Endothelial cell of umbilical vein (primary cell): ENCODE measurements around the gene QSER1. TPM values are rescaled to one million over a fixed set of nuclear protein-coding genes. Genes with fewer than 3 reads are reported as not detected.

Source experiments
- Bru-seq: library from RNA; stranded (reverse); fragments of 400-500 nt; gene quantifications from one replicate; lab custom pipeline; 2021; lab: Mats Ljungman, UMichigan
- BruChase-seq, 2 experiments: library from RNA; stranded (reverse); fragments of 400-500 nt; gene quantifications; one replicate each; lab custom pipeline; 2021; lab: Mats Ljungman, UMichigan
- BruUV-seq: library from RNA; stranded (reverse); fragments of 400-500 nt; replicated peaks from 2 replicates; lab custom pipeline; 2021; lab: Mats Ljungman, UMichigan
- CTCF ChIA-PET: fragments of 300-600, 350-600 bp; sonication (Branson Sonifier 250); formaldehyde crosslinking; loops from one replicate; lab custom pipeline; 2021; ENCODE audit warnings: antibody characterized with exemption, inconsistent platforms; lab: Charles Lee
- POLR2A ChIA-PET: fragments of 300-600, 350-600 bp; sonication (Branson Sonifier 250); formaldehyde crosslinking; loops from one replicate; lab custom pipeline; 2021; ENCODE audit warnings: antibody characterized with exemption, inconsistent platforms; lab: Charles Lee
- DNase-seq: peaks from one replicate; pipeline ENCODE4 v3.0.0-alpha.2; 2011; ENCODE audit warnings: low read depth, low spot score
- FAIRE-seq: peaks from 2 replicates; lab custom pipeline; 2011; peaks lifted over from hg19 to GRCh38; lab: Jason Lieb, UNC
- H2AFZ ChIP-seq: 2 replicates; pipeline ENCODE4 v1.6.0; 2012; ENCODE audit warnings: low read depth, low read length, control low read depth, inconsistent platforms
- H3K27ac ChIP-seq: 2 replicates; pipeline ENCODE4 v1.5.1; 2011; ENCODE audit warnings: low read depth, mild to moderate bottlenecking, control low read depth, low read length, moderate library complexity; ENCODE audit not compliant: insufficient read depth
- H3K27me3 ChIP-seq, 2 experiments: 2 replicates each; pipeline versions ENCODE4 v1.6.0 to v1.6.1; 2011; ENCODE audit warnings: low read length in 2 of 2, mixed read lengths in 1 of 2; ENCODE audit not compliant: control insufficient read depth in 2 of 2, insufficient read depth in 2 of 2
- H3K36me3 ChIP-seq, 2 experiments: 2 replicates in 1 of 2; 3 replicates in 1 of 2; pipeline ENCODE4 v1.5.1; 2011; ENCODE audit warnings: low read length in 2 of 2, mild to moderate bottlenecking in 1 of 2, moderate library complexity in 1 of 2; ENCODE audit not compliant: control insufficient read depth in 2 of 2, insufficient read depth in 2 of 2; ENCODE audit errors: extremely low read depth in 1 of 2
- H3K4me1 ChIP-seq: 3 replicates; pipeline ENCODE4 v1.5.1; 2011; ENCODE audit warnings: mild to moderate bottlenecking, low read length; ENCODE audit not compliant: control insufficient read depth, insufficient read depth; ENCODE audit errors: extremely low read depth
- H3K4me2 ChIP-seq: 2 replicates; pipeline ENCODE4 v1.6.1; 2011; ENCODE audit warnings: low read length, control low read depth, mixed read lengths; ENCODE audit not compliant: insufficient read depth
- H3K4me3 ChIP-seq, 3 experiments: fragments of 200-600 bp in 1 of 3; sonication (generic), shearing (Covaris generic) in 1 of 3; replicated peaks in 1 of 3; 2 replicates each; pipeline ENCODE4 v1.5.1; 2011 to 2016; ENCODE audit warnings: control low read depth in 3 of 3, low read length in 3 of 3, mild to moderate bottlenecking in 2 of 3, inconsistent platforms in 1 of 3, low read depth in 1 of 3, moderate library complexity in 1 of 3; ENCODE audit not compliant: insufficient read depth in 1 of 3
- H3K79me2 ChIP-seq: 2 replicates; pipeline ENCODE4 v1.6.0; 2012; ENCODE audit warnings: low read length, inconsistent platforms; ENCODE audit not compliant: control insufficient read depth, insufficient read depth
- H3K9ac ChIP-seq: replicated peaks from 2 replicates; pipeline ENCODE3; 2011; ENCODE audit warnings: low read length, control low read depth; ENCODE audit not compliant: insufficient read depth; ENCODE audit errors: extremely low read depth
- H3K9me1 ChIP-seq: replicated peaks from 3 replicates; pipeline ENCODE4 v1.6.0; 2011; ENCODE audit warnings: mild to moderate bottlenecking, low read length; ENCODE audit not compliant: control insufficient read depth, insufficient read depth; ENCODE audit errors: extremely low read depth
- H3K9me3 ChIP-seq: replicated peaks from 2 replicates; pipeline ENCODE4 v1.5.1; 2012; ENCODE audit warnings: low read length, inconsistent platforms; ENCODE audit not compliant: control insufficient read depth, insufficient read depth
- H4K20me1 ChIP-seq: replicated peaks from 2 replicates; pipeline ENCODE3; 2011; ENCODE audit warnings: mild to moderate bottlenecking, low read length; ENCODE audit not compliant: control insufficient read depth, insufficient read depth; ENCODE audit errors: extremely low read depth
- CTCF ChIP-seq, 2 donors: IDR thresholded peaks; 1 replicate in 1 of 2; 2 replicates in 1 of 2; pipeline ENCODE4 v1.5.1; 2011; ENCODE audit warnings: low read length in 2 of 2, mild to moderate bottlenecking in 2 of 2, moderate library complexity in 2 of 2, control low read depth in 1 of 2, inconsistent platforms in 1 of 2, low read depth in 1 of 2; ENCODE audit not compliant: insufficient read depth in 1 of 2; ENCODE audit errors: extremely low read depth in 1 of 2
- EZH2 ChIP-seq: IDR thresholded peaks from 2 replicates; pipeline ENCODE4 v1.6.1; 2012; ENCODE audit warnings: borderline replicate concordance, low read depth, mild to moderate bottlenecking, moderate library complexity, low read length, inconsistent platforms; ENCODE audit not compliant: severe bottlenecking
- FOS ChIP-seq: IDR thresholded peaks from 2 replicates; pipeline ENCODE4 v1.6.1; 2011; ENCODE audit warnings: mild to moderate bottlenecking, low read length, moderate library complexity, borderline replicate concordance; ENCODE audit not compliant: insufficient read depth
- GATA2 ChIP-seq: IDR thresholded peaks from 2 replicates; pipeline ENCODE4 v1.7.0; 2011; ENCODE audit warnings: low read depth, mild to moderate bottlenecking, moderate library complexity, mixed read lengths, low read length; ENCODE audit not compliant: insufficient read length, insufficient read depth
- JUN ChIP-seq: IDR thresholded peaks from 2 replicates; pipeline ENCODE4 v1.6.1; 2011; ENCODE audit warnings: borderline replicate concordance, low read depth; ENCODE audit not compliant: insufficient read length, insufficient read depth
- MAX ChIP-seq: IDR thresholded peaks from 2 replicates; pipeline ENCODE4 v1.6.1; 2011; ENCODE audit not compliant: insufficient read depth, insufficient read length
- MYC ChIP-seq: IDR thresholded peaks from one replicate; pipeline ENCODE4 v1.6.1; 2011; ENCODE audit warnings: mild to moderate bottlenecking, low read depth, low read length
- POLR2A ChIP-seq: IDR thresholded peaks from 2 replicates; pipeline ENCODE4 v1.6.1; 2012; ENCODE audit warnings: low read depth, mild to moderate bottlenecking, control low read depth, low read length
- POLR2AphosphoS5 ChIP-seq: IDR thresholded peaks from 2 replicates; pipeline ENCODE4 v1.6.1; 2012; ENCODE audit warnings: low read depth, mild to moderate bottlenecking, control low read depth, low read length, moderate library complexity; ENCODE audit not compliant: insufficient read depth
- dilution Hi-C: fragments of 300-500 bp; cut with MboI; formaldehyde crosslinking; loops from one replicate; pipeline ENCODE4 v1.15.0; 2019; ENCODE audit warnings: low sequenced_read_pairs; ENCODE audit not compliant: extremely low pct_ligation_motif_present
- intact Hi-C: fragments of 100-400 bp; cut with micrococcal nuclease; formaldehyde crosslinking; loops from one replicate; pipeline ENCODE4 v1.10.0; 2022
- long read RNA-seq: library from polyadenylated mRNA; stranded (forward); transcript quantifications from one replicate; pipeline ENCODE4 v2.0.0, GENCODE V29; 2021
- polyA minus RNA-seq, 3 experiments: library from RNA; depleted of rRNA, polyadenylated mRNA; stranded (reverse); fragments of >200 nt; gene quantifications; 1 replicate in 1 of 3; 2 replicates in 2 of 3; pipeline ENCODE4 v1.2.3, GENCODE V29; 2011
- polyA plus RNA-seq, 4 experiments: library from polyadenylated mRNA; depleted of rRNA in 3 of 4; stranded (reverse) in 3 of 4; unstranded in 1 of 4; fragments of >200 nt; gene quantifications; 2 replicates each; pipeline versions ENCODE4 v1.2.1 to v1.2.3, GENCODE V29; 2011 to 2012; ENCODE audit warnings: missing spikeins in 1 of 4
- total RNA-seq: library from RNA; stranded (reverse); gene quantifications from 2 replicates; pipeline ENCODE4 v1.2.3, GENCODE V29; 2021

Gene QSER1
- total RNA-seq = 31.1 and 36.6 TPM in 2 replicates
- polyA plus RNA-seq = 4.1 and 5.5 TPM in 2 replicates
- polyA plus RNA-seq (2011; cell fraction: cytosol; rRNA removed) = 6.1 TPM in 2 replicates
- 17.3 and 21.8 TPM in 2 replicates for polyA plus RNA-seq (2011; cell fraction: nucleus; rRNA removed)
- polyA plus RNA-seq (2012) = 15.5 and 19.4 TPM in 2 replicates
- 23.2 and 28.4 TPM in 2 replicates for polyA minus RNA-seq
- 54.7 TPM for polyA minus RNA-seq (2011; cell fraction: cytosol; rRNA and poly(A)+ RNA removed)
- polyA minus RNA-seq (2011; cell fraction: nucleus; rRNA and poly(A)+ RNA removed) = 28.9 and 37.9 TPM in 2 replicates
- percentile 87 among the genes with signal in this experiment for Bru-seq, nascent RNA
- BruChase-seq, experiment 1, labeled RNA remaining after a 6-hour chase = percentile 91 among the genes with signal in this experiment
- percentile 91 among the genes with signal in this experiment for BruChase-seq, experiment 2, labeled RNA remaining after a 2-hour chase
- long read RNA-seq, partial matches to known transcripts = 2 of 2 reads
- long read RNA-seq, other reads (novel, unspliced or antisense) = 0 of 2 reads

DNA sequence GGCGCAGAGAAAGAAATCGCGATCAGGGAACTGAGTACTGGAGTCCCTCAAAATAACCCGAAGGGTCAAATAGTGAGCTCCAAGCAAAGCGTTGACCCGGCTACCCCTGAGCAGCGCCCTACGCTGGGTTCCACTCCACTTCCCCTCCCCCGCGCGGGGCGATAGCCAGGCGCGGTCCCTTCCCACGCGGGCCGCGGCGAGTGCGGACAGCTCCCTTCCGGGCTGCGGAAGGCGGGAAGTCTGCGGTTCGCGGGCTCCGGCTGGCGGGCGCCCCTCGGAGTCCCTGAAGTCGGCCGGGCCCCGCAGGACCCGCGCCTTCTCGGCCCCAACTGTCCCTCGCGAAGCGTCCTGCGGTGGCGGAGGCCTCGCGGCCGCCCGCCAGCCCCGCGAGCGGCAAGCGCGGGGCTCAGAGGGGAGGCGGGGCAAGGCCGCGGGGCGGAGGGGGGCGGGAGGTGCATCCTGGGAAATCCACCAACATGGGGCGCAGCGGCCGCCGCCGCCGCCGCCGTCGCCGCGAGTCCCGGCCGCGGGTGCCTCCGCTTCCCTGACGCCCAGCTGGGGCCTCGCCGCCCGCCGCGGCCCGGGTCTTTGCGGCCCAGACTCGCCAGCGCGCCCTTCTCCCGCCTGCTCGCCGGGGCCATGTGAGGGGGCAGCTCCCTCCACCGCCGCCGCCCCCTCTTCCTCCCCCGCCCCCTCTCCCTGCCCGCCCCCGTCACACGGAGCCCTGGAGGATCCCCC lies at the start of gene QSER1:
Gene QSER1, plus strand, starts transcription at position 457 of the 738 bp plus-strand sequence. CDS start 315 bp downstream, outside the sequence.
- POLR2A ChIA-PET = interaction anchor here (0.6 to 0.8 kb wide), 2 partner anchors 145 to 147 kb away, joined by 3 to 4 read pairs; partner anchors contain the start of gene TCP11L1
- Histone ChIP-seq H4K20me1 (no peaks in the 10 kb centered on the region), H3K27me3 (no peaks in the 10 kb centered on the region), H3K79me2 (peaks cover 42% of the 10 kb centered on the region), H3K4me2 (peak within 1 kb of the TSS; percentile 99), H2AFZ (peak within 1 kb of the TSS; percentile 92), H3K9me1 (no peaks in the 10 kb centered on the region), H3K27ac (peak within 1 kb of the TSS; percentile 89), H3K36me3 (no peaks in the 10 kb centered on the region), H3K4me1 (peaks cover 13% of the 10 kb centered on the region), H3K9ac (peak within 1 kb of the TSS; percentile 95), H3K9me3 (no peaks in the 10 kb centered on the region), H3K4me3 (peak within 1 kb of the TSS; percentile 82 to 98 (median 93))
- dilution Hi-C loops = no loop called here
- peak; percentile 52 for DNase-seq
- peak; percentile 64 for FAIRE-seq
- BruUV-seq = no TSS peak
- TF ChIP-seq EZH2 (no peak), POLR2AphosphoS5 (peak; percentile 78), MAX (no peak), GATA2 (no peak), FOS (no peak), MYC (peak; percentile 32), CTCF (IDR thresholded peaks at IDR 0.05; ENCODE audit: extremely low read depth in 1 of 2, insufficient read depth in 1 of 2, low read depth in 1 of 2, low read length in 2 of 2) (no peak), POLR2A (peak; percentile 89), JUN (no peak)
- intact Hi-C loops = loop anchor here (5.0 to 10.0 kb wide), 3 partner anchors 310 to 810 kb away; partner anchors contain the start of genes C11orf91 and EIF3M
- CTCF ChIA-PET = interaction anchor here (0.6 to 3.0 kb wide), 6 partner anchors 13 to 173 kb away, joined by 3 to 14 read pairs (median 5); no protein-coding TSS in a partner anchor
